ENCODE data around the gene KCNJ12. TPM values are rescaled to one million over a fixed set of nuclear protein-coding genes. Genes with fewer than 3 reads are reported as not detected.
"Not testable (repeated sequence)": the region's sequence is repeated elsewhere in the genome, so short reads cannot be mapped to it uniquely, and the experiment has no call there.

The KCNJ12 gene
- total and polyA plus RNA-seq, 3 donors from 2014 or later: 2.4 to 5.4 (median 2.8) TPM

DNA sequence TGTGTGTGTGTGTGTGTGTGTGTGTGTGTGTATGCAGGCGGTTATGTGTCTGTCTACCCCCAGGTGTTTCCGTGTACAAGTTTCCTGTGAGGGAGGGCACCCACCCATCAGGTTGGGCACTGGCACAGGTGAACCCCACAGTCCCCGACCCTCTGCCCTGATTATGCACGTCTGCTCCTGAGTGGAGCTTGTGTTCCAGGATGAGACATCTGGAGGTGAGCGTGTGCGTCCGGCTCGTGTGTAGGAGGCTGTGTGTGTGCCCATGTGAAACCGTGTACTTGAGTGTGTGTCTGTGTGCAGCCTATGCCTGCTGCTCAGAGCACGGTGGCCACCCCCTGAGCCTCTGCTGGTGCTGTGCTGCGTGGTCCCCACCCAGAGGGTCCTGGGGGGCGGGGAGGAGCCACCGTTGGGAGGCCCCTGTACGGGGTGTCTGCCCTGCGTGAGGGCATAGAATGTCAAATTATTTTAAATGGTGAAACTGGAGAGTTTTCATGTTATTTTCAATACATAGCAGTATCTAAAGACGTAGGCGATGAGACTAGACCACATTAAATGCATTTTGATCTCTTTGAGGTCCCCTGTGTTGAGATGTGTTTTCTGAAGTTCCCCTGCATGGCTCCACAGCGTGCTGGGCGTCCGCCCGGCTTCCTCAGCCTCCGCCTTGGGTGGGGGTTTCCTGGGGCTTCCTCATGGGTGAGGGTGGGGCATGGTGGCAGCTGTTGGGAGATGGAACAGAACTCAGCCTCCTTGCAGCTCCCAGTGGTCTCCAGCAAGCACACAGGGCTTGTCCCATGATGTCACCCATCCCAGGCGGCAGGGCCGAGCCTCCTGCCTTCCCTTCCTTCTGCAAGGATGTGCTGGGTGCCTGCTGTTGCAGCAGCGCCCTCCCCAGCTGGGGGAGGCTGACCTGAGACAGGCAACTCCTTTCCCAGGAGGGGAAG lies 43.4 kb downstream of the KCNJ12 start:
- H3K4me3 ChIP-seq: no peak overlapping the region
- no peaks in the 10 kb centered on the region for H3K9me3 ChIP-seq
- WGBS, 2 donors: 78 to 79% methylated on average over 21 to 25 of the region's 25 CpGs
- intact Hi-C loops (cut with DNase I; ENCODE audit: low total_unique reads): no loop called here
- H3K27me3 ChIP-seq: no peaks in the 10 kb centered on the region
- no peak for TF ChIP-seq POLR2A (IDR thresholded peaks at IDR 0.05)
- TF ChIP-seq, protein P1, sequence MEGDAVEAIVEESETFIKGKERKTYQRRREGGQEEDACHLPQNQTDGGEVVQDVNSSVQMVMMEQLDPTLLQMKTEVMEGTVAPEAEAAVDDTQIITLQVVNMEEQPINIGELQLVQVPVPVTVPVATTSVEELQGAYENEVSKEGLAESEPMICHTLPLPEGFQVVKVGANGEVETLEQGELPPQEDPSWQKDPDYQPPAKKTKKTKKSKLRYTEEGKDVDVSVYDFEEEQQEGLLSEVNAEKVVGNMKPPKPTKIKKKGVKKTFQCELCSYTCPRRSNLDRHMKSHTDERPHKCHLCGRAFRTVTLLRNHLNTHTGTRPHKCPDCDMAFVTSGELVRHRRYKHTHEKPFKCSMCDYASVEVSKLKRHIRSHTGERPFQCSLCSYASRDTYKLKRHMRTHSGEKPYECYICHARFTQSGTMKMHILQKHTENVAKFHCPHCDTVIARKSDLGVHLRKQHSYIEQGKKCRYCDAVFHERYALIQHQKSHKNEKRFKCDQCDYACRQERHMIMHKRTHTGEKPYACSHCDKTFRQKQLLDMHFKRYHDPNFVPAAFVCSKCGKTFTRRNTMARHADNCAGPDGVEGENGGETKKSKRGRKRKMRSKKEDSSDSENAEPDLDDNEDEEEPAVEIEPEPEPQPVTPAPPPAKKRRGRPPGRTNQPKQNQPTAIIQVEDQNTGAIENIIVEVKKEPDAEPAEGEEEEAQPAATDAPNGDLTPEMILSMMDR (IDR thresholded peaks at IDR 0.05): no peak
- no peak for DNase-seq
- no peaks in the 10 kb centered on the region for H3K36me3 ChIP-seq (ENCODE audit: low read depth, missing control alignments)
- peaks cover 3% of the 10 kb centered on the region for H3K4me1 ChIP-seq
- no peak overlapping the region for H3K27ac ChIP-seq

DNA sequence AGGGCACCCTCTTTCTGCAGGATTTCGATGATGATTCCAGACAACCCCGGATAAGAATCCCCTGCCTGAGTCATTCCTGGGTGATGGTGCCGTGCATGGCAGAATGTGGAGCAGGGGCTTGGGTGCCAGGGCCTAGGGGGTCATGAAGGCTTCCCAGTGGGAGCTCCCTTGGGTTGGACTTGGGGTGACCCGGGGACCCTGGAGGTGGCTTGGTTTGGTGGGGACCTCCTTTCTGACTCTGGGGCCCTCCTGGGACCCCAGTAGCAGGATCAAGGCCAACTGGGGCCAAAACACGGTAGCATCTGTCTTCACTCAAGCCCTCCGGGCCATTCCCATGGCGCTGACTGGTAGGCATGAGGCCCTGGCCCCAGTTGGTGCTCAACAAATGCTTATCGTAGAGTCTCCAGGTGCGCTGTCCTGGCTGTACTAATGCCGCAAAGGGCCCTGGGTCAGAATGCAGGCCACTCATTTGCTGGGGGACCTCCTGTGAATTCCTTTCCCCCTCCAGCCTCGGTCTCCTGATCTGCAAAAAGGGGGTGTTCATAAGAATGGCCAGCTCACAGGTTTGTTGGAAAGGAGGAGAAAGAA lies 44.4 kb downstream of the KCNJ12 start:
- intact Hi-C loops (cut with DNase I; ENCODE audit: low total_unique reads); H3K27me3 ChIP-seq: not testable (repeated sequence)
- 82 to 91% methylated on average over 4 to 11 of the region's 11 CpGs for WGBS, 2 donors

DNA sequence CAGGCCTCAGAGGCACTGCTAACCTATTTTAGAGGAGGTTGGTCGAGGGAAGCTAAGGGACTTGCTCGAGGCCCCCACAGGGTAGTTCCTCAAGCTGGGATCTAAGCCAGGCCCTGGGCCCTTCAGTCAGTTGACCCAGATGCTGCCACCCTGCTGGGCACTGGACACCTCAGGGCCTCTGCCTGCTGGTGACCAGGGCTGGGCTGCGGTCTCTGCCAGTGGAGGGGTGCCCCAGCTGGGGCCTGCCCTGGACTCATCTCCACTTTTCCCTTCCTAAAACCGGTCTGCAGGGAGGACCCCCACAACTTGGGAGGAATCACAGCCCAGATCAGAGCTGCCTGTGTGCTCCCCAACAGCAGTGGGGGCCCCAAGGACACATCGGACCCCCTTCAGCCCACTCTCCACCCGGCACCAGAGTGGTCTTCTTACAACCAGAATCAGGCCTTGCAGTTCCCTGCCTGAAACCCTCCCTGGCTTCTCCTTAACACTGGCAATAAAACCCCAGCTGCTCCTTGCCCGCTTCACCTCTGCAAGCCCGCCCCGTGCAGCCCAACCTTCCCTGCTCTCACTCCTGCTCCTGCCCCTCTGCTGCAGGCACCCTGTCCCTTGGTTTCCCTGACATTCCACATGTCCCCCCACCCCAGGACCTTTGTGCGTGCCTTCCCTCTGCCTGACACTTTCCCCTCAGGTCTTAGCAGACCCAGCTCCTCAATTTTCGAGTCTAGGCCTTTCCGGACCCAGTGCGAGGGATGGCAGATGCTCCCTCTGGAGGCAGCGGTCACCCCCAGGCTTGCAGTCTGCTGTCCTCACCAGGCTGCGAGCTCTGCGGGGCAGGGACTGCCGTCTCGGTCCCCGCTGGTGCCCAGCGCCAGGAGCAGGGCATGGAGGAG lies 45.5 kb downstream of the KCNJ12 start:
- H3K27me3 ChIP-seq; DNase-seq; H3K4me3 ChIP-seq; H3K27ac ChIP-seq; H3K36me3 ChIP-seq (ENCODE audit: low read depth, missing control alignments); H3K4me1 ChIP-seq; H3K9me3 ChIP-seq; intact Hi-C loops (cut with DNase I; ENCODE audit: low total_unique reads): not testable (repeated sequence)
- 90 to 94% methylated on average over 16 to 20 of the region's 20 CpGs for WGBS, 2 donors

More for the DNA sequence above, 44.4 kb downstream of the KCNJ12 start:
- not testable (repeated sequence) for DNase-seq; H3K4me3 ChIP-seq; H3K9me3 ChIP-seq; H3K27ac ChIP-seq; H3K4me1 ChIP-seq; H3K36me3 ChIP-seq (ENCODE audit: low read depth, missing control alignments)

DNA sequence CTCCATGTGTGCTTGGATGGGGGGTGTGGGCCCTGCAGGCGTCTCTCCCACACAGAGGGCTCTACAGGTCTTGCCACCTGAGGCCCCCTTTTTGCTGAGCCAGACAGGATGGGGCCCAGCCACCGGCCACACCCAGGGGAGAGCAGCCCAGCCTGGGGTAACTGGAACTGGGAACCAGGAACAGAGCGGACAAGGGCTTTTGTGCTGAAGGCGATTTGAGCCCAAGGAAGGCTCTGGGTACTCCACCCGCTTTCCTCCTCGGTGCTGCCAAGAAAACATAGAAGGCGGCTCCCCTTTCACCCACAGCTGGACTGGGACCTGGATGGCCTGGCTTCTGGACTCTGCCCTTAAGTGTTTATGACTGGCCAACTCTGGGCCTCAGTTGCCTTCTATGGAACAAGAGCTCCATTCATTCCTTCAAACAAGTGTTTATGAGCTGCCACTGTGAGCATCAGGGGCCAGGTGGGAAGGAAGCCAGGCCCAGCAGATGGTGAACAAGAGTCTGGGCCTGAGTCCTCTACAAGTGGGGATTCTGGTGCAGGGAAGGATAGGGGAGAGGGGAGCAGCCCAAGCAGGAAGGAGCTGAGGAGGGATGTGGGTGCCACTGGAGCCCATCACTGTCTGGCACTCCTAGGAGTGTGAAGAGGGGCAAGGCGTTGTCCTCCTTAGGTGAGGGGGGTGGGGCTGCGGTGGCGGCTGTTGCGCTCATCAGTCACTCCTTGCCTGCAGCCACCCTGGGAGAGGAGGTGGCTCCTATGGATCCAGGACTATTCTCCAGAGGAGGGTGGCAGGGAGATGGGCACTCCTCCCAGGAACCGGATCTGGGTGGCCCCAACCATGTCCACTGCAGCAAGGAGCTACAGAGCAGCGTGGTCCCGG lies 46.4 kb downstream of the KCNJ12 start:
- H3K9me3 ChIP-seq; intact Hi-C loops (cut with DNase I; ENCODE audit: low total_unique reads); H3K4me1 ChIP-seq; H3K36me3 ChIP-seq (ENCODE audit: low read depth, missing control alignments); H3K4me3 ChIP-seq; H3K27me3 ChIP-seq; DNase-seq; H3K27ac ChIP-seq: not testable (repeated sequence)
- 70 to 73% methylated on average over 9 to 12 of the region's 14 CpGs for WGBS, 2 donors

DNA sequence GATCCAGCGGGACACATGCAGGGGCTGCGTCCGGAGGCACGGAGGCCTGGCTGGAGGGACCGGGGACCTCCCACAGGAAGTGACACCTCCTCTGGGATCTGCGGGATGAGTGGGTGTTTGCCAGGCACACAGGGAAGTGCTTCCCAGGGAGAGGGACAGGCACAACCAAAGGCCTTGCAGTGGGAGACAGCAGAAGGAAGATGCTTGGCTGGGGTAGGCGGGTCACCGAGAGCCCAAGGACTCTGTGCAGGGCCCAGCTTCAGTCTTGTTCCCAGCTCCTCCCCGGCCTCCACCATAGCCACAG lies 47.0 kb downstream of the KCNJ12 start:
- H3K4me3 ChIP-seq; H3K27ac ChIP-seq; H3K36me3 ChIP-seq (ENCODE audit: low read depth, missing control alignments); H3K4me1 ChIP-seq; H3K9me3 ChIP-seq; H3K27me3 ChIP-seq; intact Hi-C loops (cut with DNase I; ENCODE audit: low total_unique reads): not testable (repeated sequence)
- DNase-seq: peak; percentile 26
- whole genome bisulfite sequencing, 2 donors: 40 to 58% methylated on average over 3 to 9 of the region's 9 CpGs

DNA sequence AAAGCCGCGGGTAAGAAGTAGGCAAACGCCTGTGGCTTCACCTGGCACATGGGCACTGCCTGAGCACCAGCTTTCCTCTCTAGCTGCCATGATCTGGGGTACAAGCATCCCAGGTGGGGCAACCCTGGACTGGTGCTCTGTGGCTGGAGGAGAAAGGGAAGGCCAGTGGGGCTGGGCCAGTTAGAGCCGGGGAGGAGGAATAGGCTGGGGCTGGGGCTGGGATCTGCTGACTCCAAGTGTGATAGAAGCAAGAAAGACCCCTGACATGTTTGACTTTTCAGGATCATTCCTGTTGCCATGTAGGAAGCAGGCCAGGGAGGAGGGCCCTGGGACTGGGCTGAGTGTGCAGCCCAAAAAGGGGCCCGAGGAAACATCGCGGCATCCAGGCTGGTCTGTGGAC lies 48.5 kb downstream of the KCNJ12 start:
- H3K36me3 ChIP-seq (ENCODE audit: low read depth, missing control alignments); H3K4me1 ChIP-seq; H3K27ac ChIP-seq; DNase-seq; H3K9me3 ChIP-seq; H3K4me3 ChIP-seq; intact Hi-C loops (cut with DNase I; ENCODE audit: low total_unique reads); H3K27me3 ChIP-seq: not testable (repeated sequence)
- 89 to 93% methylated on average over 7 of the region's 7 CpGs for WGBS, 2 donors
